OCI-LY7 (cell line): ENCODE data around the gene GVQW3. TPM values are rescaled to one million over a fixed set of nuclear protein-coding genes. Genes with fewer than 3 reads are reported as not detected.

Experiments used
- BruUV-seq: library from RNA; stranded (reverse); fragments of 400-500 nt; replicated peaks from 2 replicates; lab custom pipeline; 2021; lab: Mats Ljungman, UMichigan
- CTCF ChIA-PET: fragments of 300-600 bp; sonication (Branson Sonifier 250); formaldehyde crosslinking; loops from one replicate; lab custom pipeline; 2022; ENCODE audit warnings: antibody characterized with exemption; ENCODE audit not compliant: unreplicated experiment; lab: Charles Lee
- POLR2A ChIA-PET: fragments of 300-600 bp; sonication (Branson Sonifier 250); formaldehyde crosslinking; loops from one replicate; lab custom pipeline; 2022; ENCODE audit warnings: antibody characterized with exemption; lab: Charles Lee
- DNase-seq: peaks from one replicate; pipeline ENCODE4 v3.0.0-alpha.2; 2015; ENCODE audit warnings: low spot score
- H2AFZ ChIP-seq: fragments of 200-600 bp; sonication (generic), shearing (Covaris generic); 2 replicates; pipeline ENCODE4 v1.6.1; 2014; ENCODE audit warnings: mild to moderate bottlenecking, antibody characterized with exemption, low read length, moderate library complexity
- H3K27ac ChIP-seq: fragments of 200-600 bp; sonication (generic); 2 replicates; pipeline ENCODE4 v1.5.1; 2014; ENCODE audit warnings: mixed run types, low read depth, mild to moderate bottlenecking, moderate library complexity, low read length, inconsistent platforms; ENCODE audit not compliant: poor library complexity, severe bottlenecking
- H3K36me3 ChIP-seq: fragments of 200-600 bp; sonication (generic); 2 replicates; pipeline ENCODE4 v1.6.1; 2014; ENCODE audit warnings: mild to moderate bottlenecking, antibody characterized with exemption, low read length, moderate library complexity, mixed read lengths; ENCODE audit not compliant: insufficient read depth
- H3K4me1 ChIP-seq: fragments of 200-600 bp; sonication (generic); 2 replicates; pipeline ENCODE4 v1.5.1; 2014; ENCODE audit warnings: mild to moderate bottlenecking, low read length; ENCODE audit not compliant: insufficient read depth, poor library complexity, severe bottlenecking
- H3K4me2 ChIP-seq: fragments of 200-600 bp; sonication (generic); 2 replicates; pipeline ENCODE4 v1.6.1; 2014; ENCODE audit warnings: mild to moderate bottlenecking, low read length
- H3K4me3 ChIP-seq: fragments of 200-600 bp; sonication (generic); 2 replicates; pipeline ENCODE4 v1.5.1; 2014; ENCODE audit warnings: mild to moderate bottlenecking, low read depth, low read length; ENCODE audit not compliant: poor library complexity, severe bottlenecking
- H3K79me2 ChIP-seq: fragments of 200-600 bp; sonication (generic); 2 replicates; pipeline ENCODE4 v1.6.1; 2016; ENCODE audit warnings: low read depth, mild to moderate bottlenecking, low read length, moderate library complexity, mixed read lengths; ENCODE audit not compliant: insufficient read depth
- H3K9me2 ChIP-seq: fragments of 200-600 bp; sonication (generic); 2 replicates; pipeline ENCODE4 v1.6.1; 2016; ENCODE audit warnings: mild to moderate bottlenecking, low read length, mixed read lengths; ENCODE audit not compliant: insufficient read depth
- H3K9me3 ChIP-seq: fragments of 200-600 bp; sonication (generic); 2 replicates; pipeline ENCODE4 v1.6.1; 2014; ENCODE audit warnings: mild to moderate bottlenecking, mixed run types, low read length, mixed read lengths
- H4K20me1 ChIP-seq: fragments of 200-600 bp; sonication (generic); 2 replicates; pipeline ENCODE4 v1.6.1; 2014; ENCODE audit warnings: mild to moderate bottlenecking, antibody characterized with exemption, low read length, moderate library complexity, mixed read lengths; ENCODE audit not compliant: insufficient read depth
- EZH2phosphoT487 ChIP-seq: fragments of 200-600 bp; sonication (generic); IDR thresholded peaks from 2 replicates; pipeline ENCODE4 v1.6.1; 2018; ENCODE audit warnings: low read depth, borderline replicate concordance, mild to moderate bottlenecking, mixed run types, antibody characterized with exemption, low read length, moderate library complexity, mixed read lengths
- intact Hi-C: fragments of 100-400 bp; cut with micrococcal nuclease; formaldehyde crosslinking; loops from one replicate; pipeline ENCODE4 v1.10.0; 2022; ENCODE audit not compliant: unreplicated experiment
- total RNA-seq, 2 experiments: library from RNA; depleted of rRNA in 1 of 2; stranded (reverse); fragments of >200 nt in 1 of 2; shearing (Covaris generic) in 1 of 2; gene quantifications; 2 replicates each; pipeline ENCODE4 v1.2.3, GENCODE V29; 2014 to 2022
- TF ChIP-seq, protein P1 (sequence below): fragments of 200-600 bp; sonication (generic); conservative IDR thresholded peaks from 2 replicates; pipeline ENCODE4 v1.5.1; 2014; ENCODE audit warnings: mild to moderate bottlenecking, antibody characterized with exemption, low read length, moderate library complexity, mixed read lengths

The GVQW3 gene
- total RNA-seq, 2 experiments from 2014 or later: 15.4 to 16.5 TPM

DNA sequence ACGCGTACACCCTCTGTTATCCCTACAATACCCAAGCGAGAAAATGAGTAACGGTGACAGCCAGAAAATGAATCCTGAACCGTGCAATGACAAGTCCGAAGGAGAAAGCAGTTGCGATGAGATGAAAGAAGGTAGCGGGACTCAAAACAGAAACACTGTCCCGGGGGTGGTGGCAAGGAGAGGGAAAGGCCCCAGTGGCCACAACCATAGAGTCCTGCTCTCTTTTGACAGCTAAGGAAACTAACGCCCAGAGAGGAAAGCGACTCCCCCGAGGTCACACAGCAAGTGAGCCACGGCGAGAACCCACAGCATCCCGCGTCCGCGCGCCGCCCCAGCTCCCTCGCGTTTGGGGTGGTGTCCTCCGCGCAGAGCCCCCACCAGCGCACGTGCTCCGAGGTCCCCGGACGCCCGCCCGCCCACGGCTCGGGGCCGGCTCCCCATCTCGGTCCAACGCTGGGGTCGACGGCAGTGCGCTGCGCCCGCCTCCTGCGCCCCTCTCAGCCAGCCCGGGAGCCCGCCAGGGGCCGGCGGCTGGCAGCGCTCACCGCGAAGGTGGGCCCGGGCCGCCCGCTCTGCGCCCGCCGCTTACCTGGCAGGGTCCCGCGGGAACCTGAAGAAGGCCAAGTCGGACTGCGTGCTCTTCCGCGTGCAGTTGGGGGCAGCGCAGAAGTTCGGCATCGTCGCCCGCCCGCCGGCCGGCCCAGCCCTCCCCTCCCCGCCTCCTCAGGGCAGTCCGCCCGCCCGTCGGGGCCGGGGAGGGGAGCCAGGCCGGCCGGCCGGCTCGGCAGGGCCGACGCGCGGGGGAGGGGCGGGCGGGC is 755 bp upstream of the GVQW3 start:
- BruUV-seq: no TSS peak
- TF ChIP-seq EZH2phosphoT487: no peak
- TF ChIP-seq, protein P1, sequence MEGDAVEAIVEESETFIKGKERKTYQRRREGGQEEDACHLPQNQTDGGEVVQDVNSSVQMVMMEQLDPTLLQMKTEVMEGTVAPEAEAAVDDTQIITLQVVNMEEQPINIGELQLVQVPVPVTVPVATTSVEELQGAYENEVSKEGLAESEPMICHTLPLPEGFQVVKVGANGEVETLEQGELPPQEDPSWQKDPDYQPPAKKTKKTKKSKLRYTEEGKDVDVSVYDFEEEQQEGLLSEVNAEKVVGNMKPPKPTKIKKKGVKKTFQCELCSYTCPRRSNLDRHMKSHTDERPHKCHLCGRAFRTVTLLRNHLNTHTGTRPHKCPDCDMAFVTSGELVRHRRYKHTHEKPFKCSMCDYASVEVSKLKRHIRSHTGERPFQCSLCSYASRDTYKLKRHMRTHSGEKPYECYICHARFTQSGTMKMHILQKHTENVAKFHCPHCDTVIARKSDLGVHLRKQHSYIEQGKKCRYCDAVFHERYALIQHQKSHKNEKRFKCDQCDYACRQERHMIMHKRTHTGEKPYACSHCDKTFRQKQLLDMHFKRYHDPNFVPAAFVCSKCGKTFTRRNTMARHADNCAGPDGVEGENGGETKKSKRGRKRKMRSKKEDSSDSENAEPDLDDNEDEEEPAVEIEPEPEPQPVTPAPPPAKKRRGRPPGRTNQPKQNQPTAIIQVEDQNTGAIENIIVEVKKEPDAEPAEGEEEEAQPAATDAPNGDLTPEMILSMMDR: no peak
- Histone ChIP-seq H3K4me3 (peak overlapping the region; percentile 94), H3K79me2 (peaks cover 69% of the 10 kb centered on the region), H3K36me3 (peaks cover 3% of the 10 kb centered on the region; the same call in 1 of the 2 replicates), H3K9me3 (no peaks in the 10 kb centered on the region), H3K9me2 (no peaks in the 10 kb centered on the region), H2AFZ (peak overlapping the region; percentile 32; the same call in 1 of the 2 replicates), H3K27ac (peak overlapping the region; percentile 59), H4K20me1 (peaks cover 31% of the 10 kb centered on the region), H3K4me1 (peaks cover 60% of the 10 kb centered on the region), H3K4me2 (peak overlapping the region; percentile 84)
- ChIA-PET POLR2A (interaction anchor here (0.6 kb wide), 1 partner anchor 62 kb away, joined by 4 read pairs; no protein-coding TSS in a partner anchor), CTCF (no interaction called here)
- intact Hi-C loops: loop anchor here (1.0 to 2.0 kb wide), 2 partner anchors 145 to 290 kb away; partner anchors contain the start of gene LRRC32
- peak; percentile 45 for DNase-seq

DNA sequence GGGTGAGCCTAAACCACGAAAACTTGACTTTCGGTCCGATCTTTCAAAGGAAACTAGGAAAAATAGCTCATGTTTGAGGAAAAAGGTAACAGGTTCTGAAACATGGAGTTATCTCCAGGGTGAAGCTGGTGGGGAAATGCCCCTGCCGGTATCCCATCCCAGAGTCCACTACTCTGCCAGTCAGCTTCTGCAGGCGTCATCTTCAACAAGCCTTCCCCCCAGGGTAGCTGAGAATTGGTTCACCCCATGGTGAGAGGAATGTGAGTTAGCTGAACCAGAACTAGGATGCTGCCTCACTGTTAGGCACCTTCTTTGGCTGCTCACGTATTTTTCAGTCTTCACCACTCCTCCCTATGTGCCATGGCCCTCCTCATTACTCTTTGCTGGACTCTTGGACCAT is 1.1 kb downstream of the GVQW3 start:
- BruUV-seq: no TSS peak
- H3K9me3 ChIP-seq: no peaks in the 10 kb centered on the region
- TF ChIP-seq, protein P1: no peak
- TF ChIP-seq EZH2phosphoT487: no peak
- peak overlapping the region; percentile 49; the same call in 1 of the 2 replicates for H2AFZ ChIP-seq
- H3K4me2 ChIP-seq: peak overlapping the region; percentile 91
- H4K20me1 ChIP-seq: peaks cover 18% of the 10 kb centered on the region
- POLR2A ChIA-PET: interaction anchor here (0.5 to 1.5 kb wide), 11 partner anchors 8 to 291 kb away, joined by 3 to 12 read pairs (median 4); no protein-coding TSS in a partner anchor
- intact Hi-C loops: no loop called here
- H3K4me3 ChIP-seq: peak overlapping the region; percentile 94
- DNase-seq: peak; percentile 70
- H3K4me1 ChIP-seq: peaks cover 43% of the 10 kb centered on the region
- CTCF ChIA-PET: no interaction called here
- H3K36me3 ChIP-seq: peaks cover 3% of the 10 kb centered on the region; the same call in 1 of the 2 replicates
- H3K27ac ChIP-seq: peak overlapping the region; percentile 40
- H3K9me2 ChIP-seq: no peaks in the 10 kb centered on the region; the same call in 1 of the 2 replicates
- H3K79me2 ChIP-seq: peaks cover 51% of the 10 kb centered on the region
